ENCODE measurements around the gene PNMA8A. TPM values are rescaled to one million over a fixed set of nuclear protein-coding genes. Genes with fewer than 3 reads are reported as not detected.

The PNMA8A gene
- total RNA-seq, 1 experiment from 2014 or later: not detected

GRCh38 chr19:46499692-46500091, 28.3 kb upstream of the PNMA8A start:
- no peak overlapping the region for H3K4me3 ChIP-seq (replicated peaks in 1 of 2; ENCODE audit: low read depth in 1 of 2, low read length in 2 of 2)
- no peak for DNase-seq (ENCODE audit: low read depth, low spot score)
- no peak overlapping the region for H3K9ac ChIP-seq (ENCODE audit: low read length)
- BruUV-seq (replicated peaks): no TSS peak
- H2AFZ ChIP-seq (ENCODE audit: low read depth, low read length, poor library complexity, severe bottlenecking): no peak overlapping the region
- TF ChIP-seq EZH2 (IDR thresholded peaks at IDR 0.05) (no peak), CTCF (IDR thresholded peaks at IDR 0.05 in 2 of 3, conservative IDR thresholded peaks at IDR 0.05 in 1 of 3; ENCODE audit: borderline replicate concordance in 1 of 3, insufficient read depth in 1 of 3, low read depth in 2 of 3, low read length in 2 of 3) (no peak), EGR1 (IDR thresholded peaks at IDR 0.05; ENCODE audit: low read depth) (no peak), ZNF274 (IDR thresholded peaks at IDR 0.05; ENCODE audit: low read depth, low read length) (no peak)
- ChIA-PET RAD21 (ENCODE audit: low non-redundant PET in 1 of 2, low total read pairs in 2 of 2, uncharacterized antibody in 2 of 2, unreplicated experiment in 2 of 2) (no interaction called here), POLR2A (no interaction called here), CTCF (no interaction called here)
- no peaks in the 10 kb centered on the region for H3K79me2 ChIP-seq (ENCODE audit: insufficient read depth, low read length)
- H3K9me2 ChIP-seq (ENCODE audit: insufficient read depth): no peaks in the 10 kb centered on the region
- H3K9me3 ChIP-seq (ENCODE audit: control insufficient read depth in 1 of 2, insufficient read depth in 1 of 2, low read depth in 1 of 2, low read length in 2 of 2): no peaks in the 10 kb centered on the region
- no peaks in the 10 kb centered on the region for H4K20me1 ChIP-seq (ENCODE audit: insufficient read depth)
- H3K27me3 ChIP-seq (ENCODE audit: insufficient read depth, low read length): no peaks in the 10 kb centered on the region
- H3K4me1 ChIP-seq (ENCODE audit: control insufficient read depth in 1 of 2, insufficient read depth in 2 of 2, low read length in 2 of 2): peaks cover 0 to 7% of the 10 kb centered on the region in 2 experiments; a peak in 3 of 4 replicates
- no peak overlapping the region for H3K4me2 ChIP-seq (ENCODE audit: low read length)
- ATAC-seq: no peak
- no peak overlapping the region for H3K27ac ChIP-seq (ENCODE audit: low read depth, low read length)
- intact Hi-C loops (cut with micrococcal nuclease): no loop called here
- no peaks in the 10 kb centered on the region for H3K36me3 ChIP-seq (ENCODE audit: control insufficient read depth in 1 of 2, insufficient read depth in 2 of 2, low read length in 2 of 2)

GRCh38 chr19:46497773-46498172, 26.4 kb upstream of the PNMA8A start:
- Histone ChIP-seq H3K4me1 (ENCODE audit: control insufficient read depth in 1 of 2, insufficient read depth in 2 of 2, low read length in 2 of 2) (peaks cover 0 to 7% of the 10 kb centered on the region in 2 experiments; a peak in 3 of 4 replicates), H3K4me3 (replicated peaks in 1 of 2; ENCODE audit: low read depth in 1 of 2, low read length in 2 of 2) (no peak overlapping the region), H3K9me2 (ENCODE audit: insufficient read depth) (no peaks in the 10 kb centered on the region), H2AFZ (ENCODE audit: low read depth, low read length, poor library complexity, severe bottlenecking) (no peak overlapping the region), H3K36me3 (ENCODE audit: control insufficient read depth in 1 of 2, insufficient read depth in 2 of 2, low read length in 2 of 2) (no peaks in the 10 kb centered on the region), H3K79me2 (ENCODE audit: insufficient read depth, low read length) (no peaks in the 10 kb centered on the region), H3K27ac (ENCODE audit: low read depth, low read length) (no peak overlapping the region), H3K4me2 (ENCODE audit: low read length) (no peak overlapping the region), H3K9me3 (ENCODE audit: control insufficient read depth in 1 of 2, insufficient read depth in 1 of 2, low read depth in 1 of 2, low read length in 2 of 2) (no peaks in the 10 kb centered on the region), H3K9ac (ENCODE audit: low read length) (no peak overlapping the region), H4K20me1 (ENCODE audit: insufficient read depth) (no peaks in the 10 kb centered on the region), H3K27me3 (ENCODE audit: insufficient read depth, low read length) (no peaks in the 10 kb centered on the region)
- ATAC-seq (no peak), DNase-seq (ENCODE audit: low read depth, low spot score) (no peak)
- RAD21 ChIA-PET (ENCODE audit: low non-redundant PET in 1 of 2, low total read pairs in 2 of 2, uncharacterized antibody in 2 of 2, unreplicated experiment in 2 of 2): no interaction called here
- TF ChIP-seq ZFX (IDR thresholded peaks at IDR 0.05) (no peak), YY1 (IDR thresholded peaks at IDR 0.05; ENCODE audit: extremely low read depth, insufficient replicate concordance, low read depth, low read length) (no peak), REST (IDR thresholded peaks at IDR 0.05; ENCODE audit: low read depth) (no peak), SRF (IDR thresholded peaks at IDR 0.05; ENCODE audit: low read depth) (no peak), SIN3A (IDR thresholded peaks at IDR 0.05; ENCODE audit: low read depth) (no peak), TCF7L2 (IDR thresholded peaks at IDR 0.05; ENCODE audit: borderline replicate concordance, extremely low read depth, insufficient read depth, insufficient read length) (no peak), MAX (IDR thresholded peaks at IDR 0.05) (no peak), EZH2 (IDR thresholded peaks at IDR 0.05) (no peak), ELF1 (IDR thresholded peaks at IDR 0.05; ENCODE audit: borderline replicate concordance, low read depth) (no peak), FOSL1 (IDR thresholded peaks at IDR 0.05; ENCODE audit: low read depth) (no peak), JUND (IDR thresholded peaks at IDR 0.05) (no peak)
- POLR2A ChIA-PET: no interaction called here
- no TSS peak for BruUV-seq (replicated peaks)
- intact Hi-C loops (cut with micrococcal nuclease): no loop called here
- CTCF ChIA-PET: no interaction called here
